Suppressor macrophage treated with lipopolysaccharide for 1 hour (primary cell): ENCODE measurements around the gene NFASC.

Source experiments
- DNase-seq, 3 donors: peaks; one replicate each; pipeline ENCODE4 v3.0.0-alpha.2; 2020 to 2022

NFASC gene

GRCh38 chr1:204894031-204894430 is 23.4 kb downstream of the NFASC start:
- DNase-seq: no peak

DNA sequence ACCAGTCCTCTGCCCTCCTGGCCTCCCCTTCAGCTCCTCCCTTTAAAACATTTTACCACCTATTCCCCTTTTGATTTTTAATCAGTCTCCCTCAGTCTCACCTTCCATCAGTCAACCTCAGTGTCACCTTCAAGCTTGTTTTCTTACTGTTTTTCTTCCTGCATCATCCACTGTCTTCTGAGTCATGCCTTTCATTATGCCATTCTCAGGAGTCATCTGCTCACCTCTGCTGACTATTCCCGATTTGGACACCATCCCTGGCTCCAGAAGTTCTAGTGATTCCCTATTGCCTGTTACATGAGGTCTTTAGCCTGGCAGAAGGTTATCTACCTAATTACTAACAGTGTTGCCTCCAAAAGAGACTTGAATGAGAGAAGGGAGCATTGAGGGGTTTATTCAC is 23.9 kb downstream of the NFASC start:
- DNase-seq: no peak

DNA sequence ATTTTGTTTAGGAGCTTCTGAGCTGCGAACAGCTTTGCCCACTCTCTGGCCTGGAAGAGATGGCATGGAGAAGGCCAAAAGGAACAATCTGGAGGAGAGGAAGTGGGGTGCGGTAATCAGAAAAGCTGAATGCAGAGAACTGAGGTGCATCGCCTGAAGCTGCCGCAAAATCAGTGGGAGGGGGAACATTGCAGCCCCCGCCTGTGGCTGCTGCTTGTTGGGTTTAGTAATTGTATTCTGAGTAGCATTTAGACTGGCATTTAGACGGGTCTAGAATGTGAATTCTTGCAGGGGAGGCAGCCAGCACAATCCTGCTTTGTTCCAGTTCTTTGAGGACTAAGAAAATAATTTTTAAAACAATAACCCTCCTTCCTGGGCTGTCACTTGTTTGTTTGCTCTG is 25.4 kb downstream of the NFASC start:
- DNase-seq: no peak

- DNase-seq: no peak
Observed at GRCh38 chr1:204896787-204897469, 26.3 kb downstream of the NFASC start.

GRCh38 chr1:204900721-204901120 is 30.1 kb downstream of the NFASC start:
- DNase-seq: no peak

GRCh38 chr1:204902671-204903070 is 32.0 kb downstream of the NFASC start:
- DNase-seq: no peak

GRCh38 chr1:204904228-204904810 is 33.7 kb downstream of the NFASC start:
- DNase-seq: no peak

- no peak for DNase-seq
Observed at GRCh38 chr1:204909109-204909508, 38.4 kb downstream of the NFASC start.

DNA sequence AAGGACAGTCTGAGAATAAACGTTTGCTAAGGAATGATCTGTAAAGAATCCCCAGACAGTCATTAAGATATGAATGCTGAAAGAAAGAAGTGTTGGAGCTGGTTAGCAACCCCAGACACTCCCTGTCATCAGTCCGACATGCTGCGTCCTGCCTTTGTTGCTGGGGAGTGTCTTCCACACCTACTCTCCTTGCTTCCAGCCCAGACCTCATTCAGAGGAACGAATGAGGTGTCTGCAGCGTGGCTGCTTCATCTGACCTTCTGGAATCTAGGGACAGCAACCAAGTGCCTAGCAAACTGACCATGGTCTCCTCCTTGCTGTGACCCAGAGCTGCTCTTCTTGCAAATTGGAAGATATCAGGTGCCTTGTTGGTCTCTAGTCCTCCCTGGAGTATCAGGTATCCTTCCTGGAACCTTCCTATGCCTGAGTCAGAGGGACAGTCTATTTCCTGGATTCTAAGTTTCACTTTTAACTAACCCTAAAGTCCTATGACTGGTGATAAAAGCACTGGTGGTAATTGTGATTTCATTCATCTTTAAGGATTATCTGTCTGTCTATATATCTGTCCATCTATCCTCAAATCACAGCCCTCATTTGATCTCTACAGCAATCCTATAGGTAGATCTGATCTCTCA is 45.3 kb downstream of the NFASC start:
- no peak for DNase-seq

- DNase-seq: no peak
Observed at GRCh38 chr1:204917802-204918201, 47.1 kb downstream of the NFASC start.

- DNase-seq: no peak
Observed at GRCh38 chr1:204920511-204920910, 49.8 kb downstream of the NFASC start.

- DNase-seq: no peak
Observed at GRCh38 chr1:204920967-204921366, 50.3 kb downstream of the NFASC start.

DNA sequence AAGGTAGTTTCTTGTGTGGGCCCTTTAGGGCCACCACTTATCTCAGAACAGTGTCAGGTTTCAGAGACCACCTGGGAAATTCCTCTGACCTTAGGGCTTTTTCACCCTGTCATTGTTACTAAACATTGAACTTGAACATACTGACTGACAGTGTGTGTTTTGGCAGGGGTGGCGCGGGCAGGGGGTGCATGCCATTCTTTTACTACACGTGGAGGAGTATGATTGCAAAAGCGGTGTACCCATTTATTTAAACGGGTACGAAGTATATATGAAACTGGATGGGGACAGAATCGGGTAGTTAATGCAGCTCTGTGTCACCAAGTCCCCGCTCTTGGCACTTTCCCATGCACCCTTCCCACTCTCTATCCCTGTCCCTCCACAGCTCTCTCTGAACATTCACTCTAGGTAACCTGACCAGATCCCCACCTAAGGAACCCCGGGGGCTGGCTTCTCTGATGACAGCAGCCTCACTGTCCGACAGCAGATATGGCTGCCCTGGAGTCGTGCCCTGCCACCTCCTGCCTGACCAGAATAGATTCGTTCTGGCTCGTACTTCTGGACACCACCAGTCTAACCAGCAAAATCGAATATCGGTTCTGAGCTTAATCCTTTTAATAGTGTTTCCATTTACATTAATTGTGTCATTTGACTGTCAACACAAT is 51.3 kb downstream of the NFASC start:
- no peak for DNase-seq

GRCh38 chr1:204923201-204923600 is 52.5 kb downstream of the NFASC start:
- DNase-seq: no peak

DNA sequence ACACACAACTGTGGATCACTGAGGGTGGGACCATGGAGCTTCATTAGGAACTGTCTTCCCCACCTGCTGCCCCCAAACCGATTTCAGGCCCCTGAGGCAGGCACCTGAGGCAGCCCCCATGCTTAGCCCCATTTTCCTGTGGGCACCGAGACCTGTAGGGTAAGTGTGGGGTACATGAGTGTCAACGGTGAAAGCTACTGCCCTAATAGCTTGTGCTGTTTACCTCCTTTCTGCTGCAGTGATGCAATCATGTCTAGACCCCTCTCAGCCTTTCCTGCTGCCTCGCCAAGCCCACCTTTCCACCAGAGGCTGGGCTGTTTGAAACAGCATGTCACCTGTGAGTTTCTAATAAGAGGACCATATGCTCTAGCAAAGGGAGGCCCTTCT is 53.0 kb downstream of the NFASC start:
- DNase-seq: no peak

GRCh38 chr1:204924013-204924759 is 53.5 kb downstream of the NFASC start:
- DNase-seq: no peak

GRCh38 chr1:204925701-204926100 is 55.0 kb downstream of the NFASC start:
- no peak for DNase-seq

DNA sequence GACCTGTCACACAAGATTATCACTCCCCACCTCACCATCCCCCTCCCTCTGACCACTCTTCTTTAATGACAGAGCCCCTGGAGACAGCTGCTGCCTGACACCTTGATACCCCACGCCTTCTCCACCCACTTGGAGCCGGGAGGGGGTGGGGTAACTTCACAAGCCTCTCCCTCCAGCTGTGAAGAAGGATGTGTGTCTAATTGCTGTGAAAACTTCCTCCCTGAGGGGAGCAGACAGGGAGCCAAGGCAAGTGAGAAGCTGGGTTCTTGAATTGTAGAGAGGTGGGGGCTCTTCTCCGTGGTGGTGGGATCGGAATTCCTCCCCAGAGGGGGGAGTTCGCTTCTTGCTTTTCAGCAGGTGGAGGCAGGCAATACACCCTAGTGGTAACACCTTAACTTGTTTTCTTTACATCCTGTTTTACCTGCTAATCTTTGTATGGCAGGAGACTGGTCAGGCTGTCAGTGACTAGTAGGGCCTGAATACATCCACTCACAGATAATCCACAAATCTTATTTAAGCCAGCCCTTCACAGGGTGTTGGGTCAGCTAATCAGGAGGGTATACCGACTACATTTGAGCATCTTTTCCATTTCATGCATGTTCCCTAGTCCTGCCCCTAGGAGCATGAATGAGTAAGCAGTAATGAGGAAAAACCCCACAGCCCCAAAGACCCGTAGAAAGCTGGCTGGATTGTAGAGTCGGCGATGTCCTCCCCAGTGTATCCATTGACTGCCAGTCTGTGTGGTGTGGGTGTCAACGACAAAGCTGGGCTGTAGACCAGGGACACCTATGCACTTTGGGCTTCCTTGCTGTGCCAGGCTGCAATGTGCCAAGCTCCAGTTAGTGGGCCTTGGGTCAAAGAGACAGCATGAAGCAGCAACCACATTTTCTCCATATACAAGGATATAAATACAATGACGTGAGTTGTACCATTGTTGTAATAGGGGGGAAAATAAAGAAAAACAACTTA is 57.3 kb downstream of the NFASC start:
- DNase-seq: no peak

DNA sequence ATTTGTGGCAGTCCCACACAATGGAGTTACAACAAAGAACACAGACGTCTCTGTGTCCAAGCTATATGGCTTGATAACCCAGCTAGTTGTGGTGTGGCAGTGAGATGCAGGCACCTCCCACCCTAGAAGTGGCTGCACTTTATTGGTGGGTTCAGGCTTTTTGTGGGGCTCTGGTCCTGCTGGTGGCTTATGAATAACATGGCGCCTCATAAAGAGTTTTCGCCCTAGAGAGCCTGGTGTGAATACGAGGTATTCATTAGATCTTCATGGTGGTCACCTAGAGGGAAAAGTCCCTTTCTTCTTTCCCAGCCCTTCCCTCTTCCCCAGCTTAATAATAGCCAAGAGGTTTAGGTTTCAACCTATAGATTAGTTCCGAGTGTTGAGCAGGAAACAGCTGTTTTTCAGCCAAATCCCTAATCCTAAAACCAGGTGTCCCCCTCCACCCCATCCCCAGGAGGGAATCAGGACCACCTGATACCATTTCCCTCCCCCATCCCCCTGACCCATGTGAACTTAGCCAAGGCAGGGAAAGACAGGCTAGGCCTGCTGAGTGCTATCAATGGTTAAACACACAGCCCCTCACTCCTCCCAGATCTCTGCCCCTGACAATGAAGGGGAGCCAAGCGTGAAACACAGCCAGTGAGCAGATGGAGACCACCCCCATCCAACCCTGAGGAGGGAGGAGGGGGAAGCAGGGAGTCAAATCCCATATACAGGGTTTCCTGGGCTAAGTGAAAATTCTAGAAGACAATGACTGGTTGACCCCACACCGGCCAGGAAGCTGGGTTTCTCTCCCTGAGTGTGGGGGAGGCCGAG is 58.2 kb downstream of the NFASC start:
- no peak for DNase-seq

- no peak for DNase-seq
Observed at GRCh38 chr1:204929487-204930154, 59.0 kb downstream of the NFASC start.

DNA sequence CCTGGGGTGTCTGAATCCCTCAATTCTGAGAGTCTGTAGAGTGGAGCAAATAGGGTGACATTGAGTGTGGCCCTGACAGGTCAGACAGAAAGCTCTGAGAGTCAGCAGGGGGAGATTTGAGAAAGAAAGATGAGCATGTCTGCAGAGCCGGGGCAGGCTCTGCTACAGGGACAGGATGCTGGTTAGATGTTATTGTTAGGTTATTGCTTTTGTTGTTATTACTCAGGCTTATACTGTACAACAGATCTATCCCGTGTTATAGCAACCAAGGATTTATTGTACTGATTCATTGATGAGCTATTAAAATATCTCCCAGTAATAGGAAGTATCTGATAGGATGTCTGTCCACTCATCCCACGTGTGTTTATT is 59.5 kb downstream of the NFASC start:
- no peak for DNase-seq
